B cell (primary cell): Measurements from ENCODE around the gene ABHD2. TPM values are rescaled to one million over a fixed set of nuclear protein-coding genes. Genes with fewer than 3 reads are reported as not detected.

Source experiments
- ATAC-seq: fragments of 200-7000 bp; cut with Tn5 transposase; one replicate; pipeline ENCODE4 v1.10.0; 2021; ENCODE audit warnings: low read depth, mild to moderate bottlenecking, moderate number of reproducible peaks, moderate library complexity
- CTCF ChIA-PET: fragments of 350-600 bp; sonication (Branson Sonifier 250); formaldehyde crosslinking; loops from one replicate; lab custom pipeline; 2021; ENCODE audit warnings: antibody characterized with exemption, inconsistent platforms; lab: Charles Lee
- POLR2A ChIA-PET: fragments of 350-600 bp; sonication (Branson Sonifier 250); formaldehyde crosslinking; loops from one replicate; lab custom pipeline; 2021; ENCODE audit warnings: antibody characterized with exemption; lab: Charles Lee
- DNase-seq: peaks from one replicate; pipeline ENCODE4 v3.0.0; 2013
- H2AFZ ChIP-seq: 2 replicates; pipeline ENCODE4 v1.6.1; 2012; ENCODE audit warnings: mild to moderate bottlenecking, low read depth, low read length; ENCODE audit not compliant: insufficient read depth, poor library complexity, severe bottlenecking
- H3K27ac ChIP-seq, 2 donors: 1 replicate in 1 of 2; 2 replicates in 1 of 2; pipeline ENCODE4 v1.5.1; 2012 to 2013; ENCODE audit warnings: low read length in 2 of 2, mild to moderate bottlenecking in 2 of 2, moderate library complexity in 1 of 2
- H3K27me3 ChIP-seq, 4 experiments: fragments of 200-600 bp in 1 of 4; sonication (generic) in 1 of 4; replicated peaks in 1 of 4; 1 replicate in 2 of 4; 2 replicates in 2 of 4; pipeline versions ENCODE4 v1.6.1 to v1.7.0; 2013 to 2016; ENCODE audit warnings: low read length in 3 of 4, mild to moderate bottlenecking in 2 of 4, mixed read lengths in 1 of 4, moderate library complexity in 1 of 4; ENCODE audit not compliant: insufficient read depth in 4 of 4, control insufficient read depth in 3 of 4; ENCODE audit errors: control extremely low read depth in 1 of 4
- H3K36me3 ChIP-seq, 2 experiments: replicated peaks in 1 of 2; 1 replicate in 1 of 2; 2 replicates in 1 of 2; pipeline versions ENCODE4 v1.6.1 to v1.7.1; 2013; ENCODE audit warnings: low read length in 1 of 2; ENCODE audit not compliant: insufficient read depth in 2 of 2, control insufficient read depth in 1 of 2; ENCODE audit errors: control extremely low read depth in 1 of 2, extremely low read depth in 1 of 2
- H3K4me1 ChIP-seq, 2 donors: fragments of 200-600 bp in 1 of 2; sonication (generic) in 1 of 2; 1 replicate in 1 of 2; 2 replicates in 1 of 2; pipeline versions ENCODE4 v1.5.1 to v1.6.1; 2013 to 2017; ENCODE audit warnings: low read length in 2 of 2; ENCODE audit not compliant: control insufficient read depth in 2 of 2, insufficient read depth in 2 of 2
- H3K4me2 ChIP-seq: replicated peaks from 2 replicates; pipeline ENCODE3; 2012; ENCODE audit warnings: mild to moderate bottlenecking, low read depth, low read length; ENCODE audit not compliant: poor library complexity, severe bottlenecking
- H3K4me3 ChIP-seq, 5 experiments: fragments of 200-600 bp in 1 of 5; sonication (generic) in 1 of 5; 1 replicate in 3 of 5; 2 replicates in 2 of 5; pipeline versions ENCODE4 v1.5.1 to v1.7.0; 2011 to 2016; ENCODE audit warnings: low read length in 4 of 5, mild to moderate bottlenecking in 4 of 5, low read depth in 2 of 5, control low read depth in 1 of 5, moderate library complexity in 1 of 5; ENCODE audit not compliant: insufficient read depth in 1 of 5; ENCODE audit errors: control extremely low read depth in 1 of 5, extremely low read depth in 1 of 5
- H3K79me2 ChIP-seq: fragments of 200-600 bp; sonication (generic); one replicate; pipeline ENCODE4 v1.6.0; 2016; ENCODE audit warnings: low read length; ENCODE audit not compliant: control insufficient read depth, insufficient read depth
- H3K9ac ChIP-seq: fragments of 200-600 bp; sonication (generic); 2 replicates; pipeline ENCODE4 v1.6.1; 2017; ENCODE audit warnings: mild to moderate bottlenecking, low read length, moderate library complexity
- H3K9me3 ChIP-seq, 3 donors: one replicate each; pipeline versions ENCODE4 v1.6.1 to v1.7.1; 2013; ENCODE audit warnings: low read length in 2 of 3; ENCODE audit not compliant: control insufficient read depth in 2 of 3, insufficient read depth in 1 of 3; ENCODE audit errors: control extremely low read depth in 1 of 3
- H4K20me1 ChIP-seq: 2 replicates; pipeline ENCODE4 v1.6.0; 2012; ENCODE audit warnings: mild to moderate bottlenecking, low read length; ENCODE audit not compliant: insufficient read depth, control insufficient read depth, poor library complexity, severe bottlenecking
- H3K27ac Mint-ChIP-seq: one replicate; pipeline ENCODE4 v1.8.0; 2021; ENCODE audit warnings: mixed read lengths
- H3K27me3 Mint-ChIP-seq: one replicate; pipeline ENCODE4 v1.8.0; 2021; ENCODE audit warnings: mixed read lengths
- H3K4me1 Mint-ChIP-seq: one replicate; pipeline ENCODE4 v1.8.0; 2021; ENCODE audit warnings: mixed read lengths
- H3K4me3 Mint-ChIP-seq: one replicate; pipeline ENCODE4 v1.8.0; 2021; ENCODE audit warnings: mixed read lengths
- H3K9me3 Mint-ChIP-seq: one replicate; pipeline ENCODE4 v1.8.0; 2022; ENCODE audit warnings: mixed read lengths; ENCODE audit not compliant: insufficient read depth
- CTCF ChIP-seq: fragments of 200-600 bp; IDR thresholded peaks from one replicate; pipeline ENCODE4 v1.8.0; 2022; ENCODE audit warnings: antibody characterized with exemption, mild to moderate bottlenecking
- EZH2 ChIP-seq: IDR thresholded peaks from 2 replicates; pipeline ENCODE4 v1.6.1; 2012; ENCODE audit warnings: borderline replicate concordance, low read depth, mild to moderate bottlenecking, moderate library complexity, low read length; ENCODE audit not compliant: insufficient read depth, poor library complexity, severe bottlenecking
- WGBS: methylation state at CpG from one replicate; pipeline ENCODE4 v1.1.5; 2013; ENCODE audit warnings: missing lambda C conversion rate; ENCODE audit not compliant: insufficient coverage; 5-methylcytosine and 5-hydroxymethylcytosine counted together
- intact Hi-C: fragments of 100-400 bp; cut with micrococcal nuclease; formaldehyde crosslinking; loops from one replicate; pipeline ENCODE4 v1.10.0; 2022
- polyA plus RNA-seq: library from polyadenylated mRNA; depleted of rRNA; stranded (reverse); fragments of >200 nt; gene quantifications from 2 replicates; pipeline ENCODE4 v1.2.3, GENCODE V29; 2012
- total RNA-seq, 2 donors: library from RNA; stranded (reverse); fragments of 120-200 nt in 1 of 2; gene quantifications; 1 replicate in 1 of 2; 2 replicates in 1 of 2; pipeline versions ENCODE4 v1.2.3 to v1.2.4, GENCODE V29; 2013 to 2022

Gene ABHD2
- total and polyA plus RNA-seq, 2 donors (not counting 1 experiment from before 2014, with no cell fraction given), result 7.1 to 45.8 TPM

- no peaks in the 10 kb centered on the region for H3K79me2 ChIP-seq
- ChIA-PET POLR2A (no interaction called here), CTCF (interaction anchor here (0.7 kb wide), 1 partner anchor 40 kb away, joined by 3 read pairs; no protein-coding TSS in a partner anchor)
- no peaks in the 10 kb centered on the region for H3K4me1 Mint-ChIP-seq
- H3K36me3 ChIP-seq, result no peaks in the 10 kb centered on the region
- H3K9ac ChIP-seq, result no peak overlapping the region
- no peaks in the 10 kb centered on the region for H3K4me1 ChIP-seq
- no peak overlapping the region for H3K4me3 ChIP-seq
- ATAC-seq (no peak), DNase-seq (no peak)
- no peaks in the 10 kb centered on the region for H4K20me1 ChIP-seq
- no peaks in the 10 kb centered on the region for H3K9me3 Mint-ChIP-seq
- TF ChIP-seq EZH2 (no peak), CTCF (no peak)
- WGBS, result 31% methylated on average over 3 of the region's 4 CpGs
- H3K4me3 Mint-ChIP-seq, result no peak overlapping the region
- intact Hi-C loops, result no loop called here
- peaks cover 33% of the 10 kb centered on the region for H3K27me3 Mint-ChIP-seq
- no peak overlapping the region for H3K4me2 ChIP-seq
- H3K27me3 ChIP-seq, result peaks cover 0 to 7% (median 1%) of the 10 kb centered on the region in 4 experiments
- no peak overlapping the region for H3K27ac ChIP-seq
- no peak overlapping the region for H3K27ac Mint-ChIP-seq
- H2AFZ ChIP-seq, result no peak overlapping the region
- no peaks in the 10 kb centered on the region for H3K9me3 ChIP-seq
These were observed 12.4 kb upstream of the ABHD2 start for GRCh38 chr15:89075846-89076245.

GRCh38 chr15:89077750-89078149 is 10.5 kb upstream of the ABHD2 start:
- CTCF ChIA-PET, result no interaction called here

More at GRCh38 chr15:89077750-89078149, 10.5 kb upstream of the ABHD2 start:
- intact Hi-C loops, result no loop called here
- Mint-ChIP-seq H3K4me3 (no peak overlapping the region), H3K9me3 (no peaks in the 10 kb centered on the region), H3K27me3 (peaks cover 36% of the 10 kb centered on the region), H3K4me1 (no peaks in the 10 kb centered on the region), H3K27ac (no peak overlapping the region)
- Histone ChIP-seq H3K9me3 (no peaks in the 10 kb centered on the region), H3K36me3 (no peaks in the 10 kb centered on the region), H2AFZ (no peak overlapping the region), H3K4me2 (no peak overlapping the region), H3K4me1 (no peaks in the 10 kb centered on the region), H3K79me2 (no peaks in the 10 kb centered on the region), H3K9ac (no peak overlapping the region), H3K27me3 (peaks cover 0 to 7% (median 1%) of the 10 kb centered on the region in 4 experiments), H4K20me1 (no peaks in the 10 kb centered on the region), H3K4me3 (no peak overlapping the region), H3K27ac (no peak overlapping the region)
- no peak for DNase-seq
- TF ChIP-seq CTCF (no peak), EZH2 (no peak)
- ATAC-seq, result no peak
- WGBS, result 80% methylated on average over 1 of the region's 1 CpG
- POLR2A ChIA-PET, result no interaction called here
